GM12801 (cell line): ENCODE measurements around the gene TSC22D1.

Source experiments
- TF ChIP-seq, protein P1 (sequence below): IDR thresholded peaks from one replicate; pipeline ENCODE4 v1.5.1; 2011; ENCODE audit warnings: control low read depth; ENCODE audit not compliant: insufficient read length; ENCODE audit errors: extremely low read depth

Gene TSC22D1

DNA sequence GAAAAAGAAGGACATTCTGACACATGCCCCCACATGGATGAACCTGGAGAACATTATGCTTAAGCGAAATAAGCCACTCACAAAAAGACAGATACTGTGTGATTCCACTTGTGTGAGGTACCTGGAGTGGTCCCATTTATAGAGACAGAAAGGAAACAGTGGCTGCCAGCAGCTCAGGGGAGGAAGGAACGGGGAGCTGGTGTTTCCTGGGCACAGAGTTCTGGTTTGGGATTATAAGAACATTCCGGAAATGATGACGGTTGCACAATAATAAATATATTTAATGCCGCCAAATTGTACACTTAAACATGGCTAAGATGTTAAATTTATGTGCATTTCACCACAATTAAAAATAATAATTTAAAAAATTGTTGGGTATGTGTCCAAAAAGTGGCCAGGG, 169.5 kb downstream of the TSC22D1 start:
- TF ChIP-seq, protein P1, sequence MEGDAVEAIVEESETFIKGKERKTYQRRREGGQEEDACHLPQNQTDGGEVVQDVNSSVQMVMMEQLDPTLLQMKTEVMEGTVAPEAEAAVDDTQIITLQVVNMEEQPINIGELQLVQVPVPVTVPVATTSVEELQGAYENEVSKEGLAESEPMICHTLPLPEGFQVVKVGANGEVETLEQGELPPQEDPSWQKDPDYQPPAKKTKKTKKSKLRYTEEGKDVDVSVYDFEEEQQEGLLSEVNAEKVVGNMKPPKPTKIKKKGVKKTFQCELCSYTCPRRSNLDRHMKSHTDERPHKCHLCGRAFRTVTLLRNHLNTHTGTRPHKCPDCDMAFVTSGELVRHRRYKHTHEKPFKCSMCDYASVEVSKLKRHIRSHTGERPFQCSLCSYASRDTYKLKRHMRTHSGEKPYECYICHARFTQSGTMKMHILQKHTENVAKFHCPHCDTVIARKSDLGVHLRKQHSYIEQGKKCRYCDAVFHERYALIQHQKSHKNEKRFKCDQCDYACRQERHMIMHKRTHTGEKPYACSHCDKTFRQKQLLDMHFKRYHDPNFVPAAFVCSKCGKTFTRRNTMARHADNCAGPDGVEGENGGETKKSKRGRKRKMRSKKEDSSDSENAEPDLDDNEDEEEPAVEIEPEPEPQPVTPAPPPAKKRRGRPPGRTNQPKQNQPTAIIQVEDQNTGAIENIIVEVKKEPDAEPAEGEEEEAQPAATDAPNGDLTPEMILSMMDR: no peak

DNA sequence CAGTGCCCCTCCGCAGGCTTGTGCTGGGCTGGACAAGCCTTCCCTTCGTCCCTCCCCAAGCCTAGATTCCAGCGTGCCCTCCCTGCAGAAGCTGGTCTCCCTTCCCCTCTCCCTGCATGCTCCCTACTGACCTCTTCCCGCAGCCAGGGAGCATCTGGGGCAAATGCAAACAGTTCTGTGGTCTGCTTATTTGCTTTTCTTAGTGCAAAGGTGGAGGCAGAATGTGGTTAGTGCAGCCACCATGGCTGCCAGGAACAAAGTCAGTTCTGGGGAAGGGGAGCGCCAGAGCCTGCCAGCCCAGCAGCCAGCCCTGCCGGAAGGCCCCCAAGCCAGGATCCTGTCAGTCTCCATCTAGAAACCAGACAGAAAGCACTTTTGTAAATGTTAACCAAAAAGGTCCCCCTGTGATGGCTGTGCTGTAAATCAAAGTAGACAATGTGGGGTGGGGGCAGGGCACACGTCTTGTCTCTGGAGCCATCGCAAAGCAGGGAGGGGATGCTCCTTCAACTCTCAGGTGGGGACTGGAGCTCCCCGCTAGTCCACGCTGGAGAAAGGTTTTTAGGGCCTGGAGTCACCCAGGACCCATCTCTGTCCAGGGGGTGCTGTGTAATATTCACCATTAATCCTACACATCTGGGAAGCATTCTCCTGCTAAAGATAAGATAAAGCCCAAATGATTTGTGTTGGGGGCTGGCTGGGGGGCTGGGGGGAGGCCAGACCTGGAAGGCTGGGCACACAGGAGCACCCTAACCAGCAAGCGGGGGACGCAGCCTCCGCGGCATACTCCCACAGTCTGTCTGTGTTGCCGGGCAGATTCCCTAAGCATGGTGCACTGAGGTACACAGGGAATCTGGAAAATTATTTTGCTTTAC, 171.6 kb downstream of the TSC22D1 start:
- TF ChIP-seq, protein P1: no peak

DNA sequence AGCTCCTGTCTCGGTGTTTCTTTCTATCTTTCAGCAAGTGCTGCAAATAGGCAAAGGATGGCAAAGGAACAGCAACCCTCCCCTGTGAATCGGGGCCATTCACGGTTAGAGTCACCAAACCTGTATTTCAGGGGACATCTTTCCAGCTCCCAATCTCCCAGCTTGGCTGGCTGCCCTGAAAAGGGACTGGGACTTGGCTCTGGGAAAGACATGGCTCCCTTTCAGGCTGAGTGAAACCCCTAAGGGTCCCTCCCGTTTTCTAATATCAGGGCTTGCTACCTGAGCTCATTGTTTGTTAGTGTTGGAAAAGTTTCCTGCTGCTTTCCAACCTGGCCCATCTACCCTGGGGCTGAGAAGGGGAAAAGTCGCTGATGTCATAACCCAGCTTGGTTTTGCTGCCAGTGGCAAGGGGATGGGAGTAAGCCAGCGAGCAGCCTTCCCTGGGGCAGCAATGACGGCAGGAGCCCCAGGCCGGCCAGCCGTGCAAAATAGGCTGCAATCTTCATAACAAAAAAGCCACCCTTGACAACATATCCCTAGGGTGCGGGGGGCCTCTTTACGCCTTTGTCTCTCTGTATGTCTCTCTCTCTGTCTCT, 172.6 kb downstream of the TSC22D1 start:
- TF ChIP-seq, protein P1: no peak

DNA sequence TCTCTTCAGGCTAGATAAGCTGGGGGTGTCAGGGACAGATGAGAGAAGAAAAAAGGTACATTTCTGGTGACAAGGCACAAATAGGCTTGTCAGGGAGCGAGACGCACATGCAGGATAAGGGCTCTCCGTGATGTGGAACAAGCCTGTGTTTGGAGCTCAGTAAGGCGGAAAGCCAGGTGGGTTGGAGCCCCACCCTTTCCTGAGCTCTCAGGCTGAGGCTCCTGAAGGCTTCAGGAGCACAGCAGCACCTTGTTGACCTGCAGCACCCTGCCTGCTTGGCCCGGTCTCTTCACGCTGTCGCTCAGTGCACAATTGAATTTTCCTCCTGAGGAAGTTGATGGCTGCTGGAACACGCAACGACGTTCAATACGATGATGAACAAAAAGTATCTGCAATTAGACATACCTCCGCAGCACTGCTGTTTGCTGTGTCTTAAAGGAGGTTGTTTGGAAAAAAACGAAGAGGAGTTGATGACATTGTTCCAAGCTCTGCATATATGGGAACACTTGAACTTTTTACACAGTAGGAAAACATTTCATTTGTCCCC, 173.2 kb downstream of the TSC22D1 start:
- TF ChIP-seq, protein P1: no peak

DNA sequence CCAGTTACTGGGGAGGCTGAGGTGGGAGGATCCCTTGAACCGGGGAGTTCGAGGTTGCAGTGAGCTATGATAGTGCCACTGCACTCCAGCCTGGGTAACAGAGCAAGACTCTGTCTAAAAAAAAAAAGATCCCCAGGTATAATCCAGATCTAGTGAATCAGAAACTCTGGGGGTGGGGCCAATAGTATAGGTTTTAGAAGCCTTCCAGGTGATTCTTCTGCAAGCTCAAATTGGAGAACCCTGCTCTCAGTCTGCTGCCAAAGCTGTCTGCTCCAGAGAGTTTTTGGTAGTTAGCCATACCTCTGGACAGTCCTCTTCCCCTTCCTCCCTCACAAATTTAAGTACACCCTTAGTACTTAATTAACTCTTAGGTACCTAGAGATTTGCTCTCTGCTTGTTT, 174.6 kb downstream of the TSC22D1 start:
- TF ChIP-seq, protein P1: no peak

DNA sequence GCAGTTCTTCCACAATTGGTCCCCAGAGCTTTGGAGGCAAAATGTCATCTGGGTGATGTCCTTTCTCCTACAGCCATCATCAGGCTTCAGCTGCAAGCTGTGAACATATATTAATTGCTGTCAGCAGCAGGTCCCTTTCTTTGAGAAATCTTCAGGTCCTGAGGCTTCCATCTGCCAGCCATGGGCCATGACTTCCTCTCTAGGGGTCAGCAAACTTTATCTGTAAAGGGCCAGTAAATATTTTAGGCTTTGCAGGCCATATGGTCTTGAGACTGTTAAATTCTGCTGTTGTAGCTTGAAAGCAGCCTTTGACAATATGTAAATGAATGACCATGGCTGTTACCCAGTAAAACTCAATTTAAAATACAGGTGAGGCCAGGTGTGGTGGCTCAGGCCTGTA, 175.4 kb downstream of the TSC22D1 start:
- TF ChIP-seq, protein P1: no peak

DNA sequence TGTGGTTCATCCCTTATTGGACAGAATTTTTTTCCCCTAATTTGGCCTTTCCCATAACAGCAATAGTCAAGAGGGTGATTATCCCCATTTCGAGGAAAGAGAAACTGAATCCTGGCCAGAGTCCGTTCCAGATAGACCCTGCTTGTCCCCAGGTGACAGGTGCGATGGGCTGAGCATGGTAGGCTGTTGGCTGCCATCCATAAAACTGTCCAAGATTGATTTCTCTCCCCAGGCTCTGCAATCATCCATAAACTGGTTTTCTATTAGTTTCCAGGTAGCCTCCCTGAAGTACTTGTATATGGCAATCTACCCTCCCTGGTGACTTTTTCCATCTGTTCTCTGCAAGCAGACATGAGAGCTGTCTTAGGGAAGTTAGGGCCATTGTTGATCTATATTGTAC, 177.1 kb downstream of the TSC22D1 start:
- TF ChIP-seq, protein P1: no peak
